Measurements from ENCODE around the gene HSF5.
"Not testable (repeated sequence)": the region's sequence is repeated elsewhere in the genome, so short reads cannot be mapped to it uniquely, and the experiment has no call there.

Gene HSF5

DNA sequence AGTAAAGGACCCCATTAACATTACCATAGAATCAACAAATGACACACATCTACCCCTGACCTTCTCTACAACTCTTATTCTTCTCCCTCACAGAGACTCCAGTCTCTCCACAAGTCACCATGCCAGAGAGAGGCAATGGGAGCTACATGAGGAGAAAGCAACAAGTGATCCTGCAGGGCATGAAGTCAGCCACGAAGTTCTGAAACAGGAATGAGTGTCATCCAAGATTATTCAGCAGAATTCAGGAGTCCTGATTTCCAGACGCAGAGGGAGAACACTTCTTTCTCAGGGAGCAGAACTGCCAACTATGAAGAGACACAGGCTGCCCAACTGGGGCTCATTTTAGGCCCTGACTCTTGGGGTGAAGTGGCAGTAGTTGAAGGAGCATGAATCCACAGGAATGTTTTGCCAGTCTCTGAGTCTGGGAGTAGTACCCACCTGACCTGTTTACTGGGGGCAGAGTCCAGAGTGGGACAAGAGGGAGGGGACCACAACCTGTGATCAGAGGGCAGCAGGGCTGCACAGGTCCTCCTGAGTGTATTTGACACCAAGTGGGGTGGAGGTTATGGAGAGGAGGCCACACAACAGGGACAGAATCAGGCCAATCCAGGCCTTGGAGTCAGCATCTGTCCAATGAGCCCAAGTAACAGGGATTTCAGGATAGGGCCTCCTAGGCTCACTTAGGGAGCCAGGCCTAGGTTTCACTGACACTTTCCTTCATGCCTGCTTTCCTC, 28.6 kb upstream of the HSF5 start:
- DNase-seq = no peak

DNA sequence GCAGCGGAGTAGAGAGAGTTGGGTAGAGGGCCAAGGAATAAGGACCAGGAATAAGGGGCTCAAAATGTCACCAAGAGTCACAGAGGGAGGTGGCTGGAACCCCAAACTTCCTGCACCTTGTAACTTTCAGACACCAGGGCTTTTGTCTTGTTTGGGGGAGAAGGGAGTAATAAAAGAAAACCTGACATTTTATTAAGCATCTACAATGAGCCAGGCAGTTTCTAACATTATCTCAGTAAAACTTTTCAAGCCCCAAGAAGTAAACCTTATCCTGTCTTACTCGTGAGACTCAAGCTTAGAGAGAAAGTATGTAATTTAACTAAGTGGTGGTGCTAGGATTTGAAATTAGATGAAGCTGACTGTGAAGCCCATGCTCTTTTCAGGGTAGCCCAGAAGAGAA, 27.1 kb upstream of the HSF5 start:
- no peak for DNase-seq

DNA sequence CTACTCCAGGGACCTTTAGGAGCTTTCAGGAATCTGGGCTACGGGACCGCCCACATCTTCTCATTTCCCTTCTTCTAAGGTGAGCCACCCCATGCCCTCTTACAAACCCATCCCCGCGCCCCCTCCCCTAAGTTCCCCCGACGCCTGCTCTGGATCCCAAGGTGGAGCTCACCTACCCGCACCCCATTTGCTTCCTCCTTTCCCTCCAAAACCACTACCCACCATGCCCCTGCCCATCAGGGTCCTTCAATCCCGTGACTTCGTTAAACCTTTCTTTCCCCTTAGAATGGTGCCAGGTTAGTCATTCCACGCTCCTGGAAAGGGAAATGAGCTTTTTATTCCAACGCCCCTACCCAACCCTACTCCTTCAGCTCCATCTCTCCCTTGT, 26.6 kb upstream of the HSF5 start:
- no peak for DNase-seq

DNA sequence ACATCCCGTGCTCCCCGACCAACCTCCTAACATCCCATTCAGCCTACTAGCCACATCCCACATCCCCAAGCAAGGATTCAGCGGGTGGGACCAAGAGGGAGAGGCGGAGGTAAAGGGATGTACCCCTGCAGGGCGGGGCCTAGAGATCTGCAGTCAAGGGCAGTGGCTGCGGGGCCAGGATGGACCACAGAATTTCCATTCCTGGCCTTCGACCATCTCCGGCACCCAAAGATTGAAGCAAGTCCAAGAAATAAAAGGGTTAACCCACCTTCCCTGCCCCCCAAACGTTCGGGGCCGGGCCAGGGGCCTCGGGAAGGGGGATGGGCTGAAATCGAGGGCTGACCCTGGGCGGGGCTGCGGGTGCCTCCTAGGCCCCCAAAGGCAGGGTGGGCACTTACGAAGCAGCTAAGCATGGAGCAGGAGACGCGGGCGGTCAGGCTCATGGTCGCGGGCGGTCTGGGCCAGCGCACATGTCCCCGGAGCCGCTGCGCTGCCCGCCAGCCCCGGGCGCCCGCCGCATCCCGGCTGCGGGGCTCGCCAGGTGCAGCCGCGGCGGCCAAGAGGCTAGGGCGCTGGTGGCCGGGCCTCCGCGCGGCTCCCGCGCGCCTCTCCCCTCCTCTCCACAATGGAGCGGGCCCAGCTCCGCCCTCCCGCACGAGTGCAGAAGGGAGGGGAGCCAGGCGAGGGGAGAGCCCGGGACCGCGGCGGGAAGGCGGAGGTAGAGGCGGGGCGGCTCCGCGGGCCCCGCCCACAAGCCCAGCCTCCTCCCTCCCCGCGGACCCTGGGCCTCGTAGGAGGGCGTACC, 26.0 kb upstream of the HSF5 start, which contains the start of gene MTMR4:
TSS of gene MTMR4 (minus strand) at position 674 of the 805 bp plus-strand sequence. CDS start at position 443, 231 bp downstream.
- DNase-seq = peak; percentile 86

DNA sequence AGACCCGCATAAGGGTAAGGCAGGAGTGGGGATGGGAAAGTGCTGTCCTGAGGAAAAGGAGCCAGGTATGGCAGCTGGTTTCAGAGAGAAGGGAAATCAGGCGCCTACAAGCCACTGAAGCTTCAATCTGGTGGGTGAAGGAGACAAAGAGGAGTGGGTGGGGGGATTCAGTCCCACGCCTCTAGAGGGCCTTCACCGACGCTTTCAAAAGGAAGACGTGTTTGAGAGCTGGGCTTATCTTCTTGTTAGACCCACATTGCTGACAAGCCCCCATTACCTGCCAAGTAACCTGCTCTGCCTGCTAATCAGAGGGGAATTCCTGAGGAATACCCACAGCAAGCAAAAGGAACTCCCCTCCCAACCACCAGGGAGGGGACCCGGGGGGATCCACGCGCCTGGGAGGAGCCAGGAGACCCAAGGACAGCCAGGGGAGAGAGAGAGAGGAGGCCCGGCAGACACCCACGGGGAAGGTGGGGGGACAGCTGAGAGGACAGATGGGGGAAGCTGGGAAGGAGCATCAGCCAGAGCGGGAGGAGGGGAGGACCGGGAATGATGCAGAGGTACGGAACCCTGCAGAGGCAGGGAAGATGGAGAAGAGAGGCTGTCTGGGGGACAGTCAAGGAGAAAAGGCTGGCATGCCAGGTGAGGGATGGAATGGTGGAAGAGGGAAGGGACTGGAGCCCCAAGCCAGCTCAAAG, 25.2 kb upstream of the HSF5 start:
- DNase-seq = peak; percentile 23

DNA sequence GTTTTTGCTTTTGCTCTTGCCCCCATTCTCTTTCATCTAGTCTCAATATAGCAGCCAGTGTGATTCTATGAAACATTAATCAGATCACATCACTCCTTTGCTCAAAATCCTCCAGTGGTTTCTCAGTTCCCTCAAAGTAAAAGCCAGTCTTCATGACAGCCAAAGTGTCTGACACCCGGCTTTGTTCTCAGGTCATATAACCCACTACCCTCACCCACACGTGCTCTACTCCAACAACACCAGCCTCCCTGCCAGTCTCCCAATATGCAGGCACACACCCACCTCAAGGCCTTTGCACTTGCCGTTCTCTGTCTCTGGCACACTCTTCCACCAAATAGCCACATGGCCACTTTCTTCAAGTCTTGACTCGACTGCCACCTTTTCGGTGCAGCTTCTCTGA, 21.9 kb upstream of the HSF5 start:
- DNase-seq = no peak

DNA sequence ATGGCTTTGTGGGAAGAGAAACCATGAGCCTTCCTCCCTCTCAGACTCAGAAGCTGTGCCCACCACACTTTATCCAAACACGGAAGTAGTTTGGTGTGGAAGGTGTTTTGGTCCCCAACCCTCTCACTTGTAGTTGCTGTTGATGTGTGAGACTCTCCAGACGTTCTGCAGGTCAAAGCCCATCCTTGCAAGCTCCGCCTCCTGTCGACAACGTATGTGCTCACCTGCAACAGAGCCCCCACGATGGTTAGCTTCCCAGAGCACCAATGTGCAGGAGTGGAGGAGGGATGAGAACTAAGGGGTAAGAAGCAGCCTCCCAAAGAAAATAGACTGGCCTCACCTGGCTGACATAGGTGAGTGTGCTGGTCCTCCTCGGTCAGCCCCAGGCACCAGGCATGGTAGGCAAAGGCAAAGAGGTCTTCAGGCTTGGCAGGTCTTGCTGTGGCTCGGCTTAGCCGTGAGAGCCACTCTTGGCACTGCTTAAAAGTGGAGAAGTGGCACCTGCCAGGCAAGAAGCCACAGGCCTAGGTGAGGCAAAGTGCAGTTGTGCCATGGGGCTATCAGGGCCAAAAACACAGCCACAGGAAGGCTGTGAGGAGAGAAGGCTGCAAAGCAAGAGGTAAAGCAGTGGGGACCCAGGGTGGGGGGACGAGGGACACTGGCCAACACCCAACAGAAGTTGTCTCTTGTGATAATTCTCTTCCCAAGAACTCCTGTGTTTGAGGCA, 20.3 kb upstream of the HSF5 start:
- DNase-seq = no peak

DNA sequence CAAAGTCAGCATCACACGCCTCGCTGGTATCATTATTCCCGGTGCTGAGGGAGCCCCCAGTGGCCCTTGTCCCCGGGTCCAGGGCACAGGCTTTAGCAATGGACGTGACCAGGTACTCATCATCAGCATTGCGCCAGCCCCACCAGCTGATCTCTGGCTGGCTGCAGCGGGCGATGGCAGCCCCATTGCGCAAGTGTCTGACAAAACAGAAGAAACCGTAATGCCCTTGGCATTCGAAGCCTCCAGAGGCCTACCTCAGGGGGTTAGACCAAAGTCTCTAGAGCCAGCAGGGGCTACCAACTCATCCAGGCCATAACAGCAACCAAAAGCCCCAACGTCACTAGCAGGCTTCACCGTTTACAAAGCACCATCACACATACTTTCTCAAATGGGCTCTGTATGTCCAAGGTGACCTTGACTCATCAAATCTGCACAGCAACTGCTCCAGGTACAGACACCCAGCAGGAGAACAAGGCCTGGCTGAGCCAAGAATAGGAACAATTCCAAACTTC, 19.0 kb upstream of the HSF5 start:
- no peak for DNase-seq

DNA sequence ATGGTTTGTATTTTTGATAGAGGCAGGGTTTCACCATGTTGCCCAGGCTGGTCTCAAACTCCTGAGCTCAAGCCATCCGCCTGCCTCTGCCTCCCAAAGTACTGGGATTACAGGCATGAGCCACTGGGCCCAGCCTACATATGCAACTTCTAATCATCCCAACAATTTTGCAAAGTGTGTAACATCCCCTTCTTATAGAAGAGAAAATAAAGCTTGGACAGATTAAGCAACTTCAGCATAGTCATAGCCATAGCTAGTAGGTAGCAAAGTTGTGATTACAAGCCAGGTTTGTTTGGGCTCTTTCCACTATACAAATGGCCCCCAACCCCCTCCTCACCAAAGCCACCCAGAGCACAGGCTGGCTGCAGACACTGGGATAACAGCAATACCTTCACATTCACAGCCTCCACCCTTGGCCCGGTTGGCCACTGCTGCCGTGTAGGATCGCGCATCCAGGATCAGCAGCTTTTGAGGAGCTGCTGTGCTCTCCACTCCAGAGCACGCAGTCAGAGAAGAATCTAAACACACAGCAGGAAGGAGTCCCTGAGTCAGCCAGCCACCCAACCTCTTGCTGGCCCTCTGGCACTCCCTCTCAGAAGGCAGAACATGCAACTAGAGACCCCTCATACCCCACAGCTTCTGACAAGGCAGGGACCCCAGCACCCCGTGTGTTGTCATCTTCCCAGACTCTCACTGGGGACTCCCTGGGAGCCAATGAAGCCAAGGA, 18.3 kb upstream of the HSF5 start:
- no peak for DNase-seq

DNA sequence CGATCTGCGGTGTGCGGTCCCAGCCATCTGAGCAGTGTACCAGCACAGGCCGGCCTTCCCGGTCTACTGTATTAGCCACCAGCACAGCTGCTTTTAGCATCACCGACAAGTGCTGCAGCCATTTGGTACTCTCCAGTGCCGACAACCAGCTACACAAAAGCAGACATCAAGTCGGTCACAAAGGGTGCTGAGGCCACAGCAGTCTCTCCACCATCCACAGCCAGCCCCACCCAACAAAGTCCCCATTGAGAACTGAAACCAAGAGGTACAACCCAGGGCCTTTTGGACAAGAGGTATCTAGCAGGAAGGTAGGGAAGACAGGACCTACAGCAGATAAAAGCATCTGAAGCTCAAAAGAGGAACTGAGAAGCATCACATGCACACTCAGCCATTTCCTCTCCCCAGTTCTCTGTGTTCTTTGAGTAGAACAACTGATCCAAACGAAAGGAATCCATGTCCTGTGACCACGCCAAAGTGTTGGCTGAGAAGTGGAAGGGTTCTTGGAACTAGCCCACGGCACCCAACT, 16.7 kb upstream of the HSF5 start:
- DNase-seq = no peak

DNA sequence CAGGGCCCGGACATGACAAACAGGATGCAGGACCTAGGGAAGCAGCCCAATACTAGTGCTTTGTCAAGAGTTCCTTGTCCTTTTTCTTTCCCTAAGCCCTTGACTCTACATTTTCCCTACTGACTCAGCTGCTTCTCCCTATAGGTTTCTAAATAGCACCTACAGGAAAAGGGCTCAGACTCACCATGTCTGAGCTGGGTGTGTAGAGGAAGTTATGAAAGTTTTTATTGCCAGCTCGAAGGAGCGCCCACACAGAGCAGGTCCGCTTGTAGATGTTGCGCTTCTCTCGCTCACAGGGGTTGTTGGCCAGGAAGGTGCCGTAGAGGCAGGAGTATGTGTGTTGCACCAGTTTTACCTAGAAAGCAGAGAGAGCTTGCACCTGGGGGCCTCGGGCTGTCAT, 15.7 kb upstream of the HSF5 start:
- no peak for DNase-seq

DNA sequence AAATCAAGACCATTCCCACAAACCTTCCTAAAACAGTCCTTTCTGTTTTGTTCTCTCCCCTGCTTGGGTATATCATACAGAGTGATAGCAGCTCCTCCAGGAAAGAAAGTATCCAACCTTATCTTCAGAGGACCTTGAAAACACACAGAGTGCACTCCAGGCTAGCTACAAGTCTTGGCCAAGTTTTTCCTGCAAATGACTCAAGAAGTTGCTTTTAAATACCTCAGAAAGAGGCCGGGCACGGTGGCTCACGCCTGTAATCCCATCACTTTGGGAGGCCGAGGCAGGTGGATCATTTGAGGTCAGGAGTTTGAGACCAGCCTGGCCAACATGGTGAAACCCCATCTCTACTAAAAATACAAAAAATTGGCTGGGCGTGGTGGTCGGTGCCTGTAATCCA, 14.9 kb upstream of the HSF5 start:
- DNase-seq = not testable (repeated sequence)

DNA sequence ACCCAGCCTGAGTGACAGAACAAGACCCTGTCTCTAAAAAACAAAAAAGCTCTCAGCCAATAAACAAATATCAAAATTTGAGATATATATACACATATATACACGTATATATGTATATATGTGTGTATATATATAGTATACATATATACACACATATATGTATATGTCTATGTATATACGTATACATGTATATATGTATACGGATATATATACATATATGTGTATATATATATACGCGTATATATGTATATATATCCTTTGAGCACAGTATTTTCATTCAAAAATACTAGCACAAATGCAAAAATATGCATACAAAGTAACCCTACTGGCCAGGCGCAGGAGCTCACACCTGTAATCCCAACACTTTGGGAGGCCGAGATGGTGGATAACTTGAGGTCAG, 13.2 kb upstream of the HSF5 start:
- DNase-seq = no peak

DNA sequence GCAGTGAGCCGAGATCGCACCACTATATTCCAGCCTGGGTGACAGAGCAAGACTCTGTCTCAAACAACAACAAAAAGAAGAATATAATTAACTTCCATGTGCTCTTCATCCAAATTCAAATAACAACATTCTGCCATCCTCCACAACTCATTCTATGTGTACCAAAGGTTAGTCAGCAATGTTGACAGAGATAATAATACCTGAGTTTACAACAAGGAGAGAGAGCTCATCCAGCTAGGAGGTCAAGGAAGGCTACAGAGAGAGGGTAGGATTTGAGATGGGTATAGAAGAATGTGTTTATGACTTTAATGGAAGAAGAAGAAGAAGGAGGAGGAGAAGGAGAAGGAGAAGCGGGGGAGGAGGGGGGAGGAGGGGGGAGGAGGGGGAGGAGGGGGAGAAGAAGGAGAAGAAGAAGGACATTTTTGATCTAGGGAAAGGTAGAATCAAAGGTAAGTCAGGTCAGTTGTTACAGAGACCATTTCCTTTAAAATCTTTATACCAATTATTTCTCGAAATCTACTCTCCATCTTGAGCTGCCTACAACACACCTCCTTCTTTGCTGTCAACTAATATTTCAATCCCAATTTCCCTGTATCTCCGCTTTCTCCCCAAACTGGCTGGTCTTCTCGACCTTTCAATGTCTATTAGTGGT, 10.1 kb upstream of the HSF5 start:
- DNase-seq = no peak

DNA sequence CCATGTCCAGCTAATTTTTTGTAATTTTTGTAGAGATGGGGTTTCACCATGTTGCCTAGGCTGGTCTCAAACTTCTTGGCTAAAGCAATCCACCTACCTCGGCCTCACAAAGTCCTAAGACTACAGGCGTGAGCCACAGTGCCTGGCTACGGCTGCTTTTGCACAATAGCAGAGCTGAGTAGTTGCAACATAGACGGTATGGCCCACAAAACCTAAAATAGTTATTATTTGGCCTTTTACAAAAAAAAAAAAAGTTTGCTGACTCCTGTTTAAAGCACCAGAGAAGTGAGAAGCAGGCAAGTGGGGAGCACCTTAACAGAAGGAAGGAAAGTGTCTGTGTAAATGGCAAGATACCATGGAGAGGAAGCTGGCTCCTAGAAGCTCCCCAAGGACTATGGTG, 5.3 kb upstream of the HSF5 start:
- no peak for DNase-seq

DNA sequence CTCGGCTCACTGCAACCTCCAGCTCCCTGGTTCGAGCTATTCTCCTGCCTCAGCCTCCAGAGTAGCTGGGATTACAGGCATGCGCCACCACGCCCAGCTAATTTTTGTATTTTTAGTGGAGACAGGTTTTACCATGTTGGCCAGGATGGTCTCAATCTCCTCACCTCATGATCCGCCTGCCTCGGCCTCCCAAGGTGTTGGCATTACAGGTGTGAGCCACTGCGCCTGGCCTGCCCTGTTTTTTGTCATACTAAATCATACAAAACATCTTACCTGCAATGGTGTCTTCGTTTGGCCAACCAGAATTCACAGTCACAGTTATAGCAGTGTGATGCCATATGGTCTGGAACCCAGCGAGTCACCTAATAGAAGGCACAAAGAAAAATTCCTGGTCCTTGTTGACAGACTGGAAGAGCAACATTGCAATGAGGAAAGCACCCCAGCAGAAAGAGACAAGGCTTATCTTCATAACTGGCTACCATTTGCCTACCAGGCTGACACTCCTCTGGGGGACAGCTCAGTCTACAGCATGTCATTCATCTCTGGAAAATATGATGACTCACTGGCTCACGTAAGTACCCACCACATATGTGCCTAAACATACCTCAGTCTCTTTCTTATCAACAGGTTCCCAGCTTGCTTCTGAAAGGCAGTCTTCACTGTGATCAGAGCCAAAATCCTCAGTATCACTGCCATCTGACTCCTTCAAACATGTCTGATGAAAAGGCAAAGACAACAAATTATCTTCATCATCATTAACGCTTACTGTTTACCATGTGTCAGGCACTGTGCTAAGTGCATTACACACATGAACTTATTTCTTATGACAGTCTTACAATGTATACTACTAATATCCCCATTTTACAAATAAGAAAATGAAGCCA, 4.3 kb upstream of the HSF5 start:
- DNase-seq = peak; percentile 65

DNA sequence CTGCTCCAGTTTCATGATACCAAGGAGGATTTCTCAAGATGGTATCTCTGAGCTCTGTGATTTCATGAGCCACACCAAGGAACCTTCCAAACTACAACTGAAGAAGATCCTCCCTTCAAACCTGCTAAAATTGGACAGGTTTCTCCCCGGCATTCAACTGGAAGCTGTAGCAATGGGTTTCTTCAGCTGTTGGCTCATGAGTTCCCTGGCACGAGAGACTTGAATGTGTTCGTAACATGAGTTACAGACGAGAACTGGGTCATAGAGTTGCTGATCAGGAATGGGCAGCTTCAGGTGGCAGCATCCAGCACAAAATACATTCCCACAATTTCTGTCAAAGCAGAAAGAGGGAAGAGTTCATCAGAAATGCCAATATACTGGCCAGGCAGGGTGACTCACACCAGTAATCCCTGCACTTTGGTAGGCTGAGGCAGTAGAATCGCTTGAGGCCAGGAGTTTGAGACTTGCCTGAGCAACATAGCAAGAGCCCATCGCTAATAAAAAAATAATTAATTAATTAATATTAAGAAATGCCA, 3.4 kb upstream of the HSF5 start:
- DNase-seq = no peak

DNA sequence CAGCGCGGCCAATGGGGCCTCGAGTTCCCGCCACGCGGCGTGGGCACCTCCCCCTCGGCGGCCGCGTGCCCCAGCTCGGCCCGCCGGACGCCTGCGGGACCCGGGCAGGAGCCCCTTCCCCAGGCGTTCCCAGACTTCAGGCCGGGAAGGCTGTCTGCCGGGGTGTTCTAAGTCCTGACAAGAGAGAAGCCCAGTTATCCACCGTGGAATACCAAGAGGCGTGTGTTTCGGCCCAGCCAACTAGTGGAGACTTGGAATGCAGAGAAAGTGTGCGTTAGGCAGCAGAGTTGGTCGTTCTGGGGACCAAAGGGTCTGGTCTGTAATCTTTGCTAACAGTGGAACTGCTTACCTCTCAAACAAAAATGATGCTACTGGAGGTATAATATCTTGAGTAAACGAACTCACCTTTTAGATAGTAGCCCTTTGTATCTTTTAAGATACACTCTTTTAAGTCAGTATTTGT, 251 bp upstream of the HSF5 start:
- no peak for DNase-seq

DNA sequence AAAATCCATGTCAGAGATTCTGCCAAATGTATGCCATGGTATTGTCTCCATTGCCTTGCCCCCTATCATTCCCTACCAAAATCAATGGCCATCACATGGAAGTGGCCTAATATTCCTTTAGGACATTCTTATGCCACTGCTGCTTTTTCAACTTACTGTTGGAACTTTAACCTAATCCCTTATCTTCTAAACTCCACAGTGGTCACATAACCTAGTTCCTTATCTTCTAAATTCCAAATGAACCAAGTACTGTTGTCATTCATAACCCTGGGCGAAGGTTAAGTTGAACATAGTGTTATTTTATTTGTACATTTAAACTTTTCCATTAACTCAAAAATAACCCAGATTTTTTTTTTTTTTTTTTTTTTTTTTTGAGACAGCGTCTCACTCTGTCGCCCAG, 3.6 kb downstream of the HSF5 start:
- no peak for DNase-seq

DNA sequence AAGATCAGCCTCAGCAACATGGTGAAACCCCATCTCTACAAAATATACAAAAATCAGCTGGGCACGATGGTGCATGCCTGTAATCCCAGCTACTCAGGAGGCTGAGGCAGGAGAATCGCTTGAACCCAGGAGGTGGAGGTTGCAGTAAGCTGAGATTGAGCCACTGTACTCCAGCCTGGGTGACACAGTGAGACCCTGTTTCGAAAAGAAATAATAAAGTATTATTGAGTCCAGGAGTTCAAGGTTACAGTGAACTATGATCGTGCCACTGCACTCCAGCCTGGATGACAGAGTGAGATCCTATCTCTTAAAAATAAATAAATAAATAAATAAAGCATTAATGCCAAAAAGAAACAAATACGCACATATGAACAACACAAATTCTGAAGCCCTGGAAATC, 6.4 kb downstream of the HSF5 start:
- not testable (repeated sequence) for DNase-seq
